SK-N-DZ (cell line): ENCODE data around the gene CEP112.
A peak's percentile ranks its signal among the peaks of the same experiment; 100 is the strongest.
"Not testable (repeated sequence)": the region's sequence is repeated elsewhere in the genome, so short reads cannot be mapped to it uniquely, and the experiment has no call there.

Source experiments
- DNase-seq: peaks from one replicate; pipeline ENCODE4 v3.0.0-alpha.2; 2015; ENCODE audit warnings: low spot score

CEP112 gene

DNA sequence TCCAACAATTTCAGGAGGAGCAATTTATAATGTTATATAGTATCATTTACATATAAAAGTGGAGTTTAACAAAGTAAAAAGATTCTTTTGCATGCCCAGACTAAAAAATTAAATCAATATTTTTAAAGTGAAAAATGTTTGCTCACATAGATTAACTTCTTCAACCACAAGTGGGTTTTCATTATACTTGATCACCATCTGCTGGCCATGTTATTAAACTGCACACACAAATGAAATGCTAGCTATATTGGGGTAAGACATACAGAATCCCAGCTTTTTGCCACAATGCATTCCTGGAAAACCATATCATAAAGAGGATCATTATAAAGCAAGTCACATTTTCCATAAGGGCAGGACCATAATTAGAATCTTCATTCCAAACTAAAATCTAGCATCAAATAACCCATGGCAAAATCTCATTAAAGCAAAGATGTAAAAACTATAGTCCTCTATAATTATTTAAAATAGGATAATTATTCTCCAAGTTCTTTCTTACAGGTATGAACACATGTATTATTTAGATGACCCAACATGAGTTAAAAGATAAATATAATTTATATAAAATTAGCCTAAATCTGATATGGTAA is 26.3 kb downstream of the CEP112 start:
- DNase-seq: peak; percentile 64

DNA sequence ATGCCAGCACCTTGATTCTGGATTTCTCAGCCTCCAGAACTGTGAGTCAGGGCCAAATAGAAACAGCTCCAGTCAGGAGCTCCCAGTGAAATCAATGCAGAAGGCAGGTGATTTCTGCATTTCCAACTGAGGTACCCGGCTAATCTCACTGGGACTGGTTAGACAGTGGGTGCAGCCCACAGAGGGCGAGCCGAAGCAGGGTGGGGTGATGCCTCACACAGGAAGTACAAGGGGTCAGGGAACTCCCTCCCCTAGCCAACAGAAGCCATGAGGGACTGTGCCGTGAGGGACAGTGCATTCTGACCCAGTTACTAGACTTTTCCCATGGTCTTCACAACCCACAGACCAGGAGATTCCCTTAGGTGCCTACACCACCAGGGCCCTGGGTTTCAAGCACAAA is 36.9 kb downstream of the CEP112 start:
- DNase-seq: not testable (repeated sequence)

DNA sequence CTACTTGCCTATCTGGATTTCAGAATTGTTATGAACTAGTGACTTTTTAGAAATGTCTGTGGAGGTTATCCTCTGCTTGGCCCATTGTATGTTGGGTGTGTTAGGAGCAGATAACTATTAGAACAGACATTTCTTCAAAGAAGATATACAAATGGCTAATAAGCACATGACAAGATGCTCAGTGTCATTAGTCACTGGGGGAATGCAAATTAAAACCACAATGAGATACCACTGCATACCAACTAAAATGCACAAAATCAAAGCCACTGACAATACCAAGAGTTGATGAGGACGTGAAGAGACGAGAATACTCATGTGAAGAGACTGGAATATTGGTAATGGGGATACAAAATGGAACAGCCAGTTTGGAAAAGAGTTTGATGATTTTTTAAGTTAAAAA is 39.2 kb downstream of the CEP112 start:
- no peak for DNase-seq

DNA sequence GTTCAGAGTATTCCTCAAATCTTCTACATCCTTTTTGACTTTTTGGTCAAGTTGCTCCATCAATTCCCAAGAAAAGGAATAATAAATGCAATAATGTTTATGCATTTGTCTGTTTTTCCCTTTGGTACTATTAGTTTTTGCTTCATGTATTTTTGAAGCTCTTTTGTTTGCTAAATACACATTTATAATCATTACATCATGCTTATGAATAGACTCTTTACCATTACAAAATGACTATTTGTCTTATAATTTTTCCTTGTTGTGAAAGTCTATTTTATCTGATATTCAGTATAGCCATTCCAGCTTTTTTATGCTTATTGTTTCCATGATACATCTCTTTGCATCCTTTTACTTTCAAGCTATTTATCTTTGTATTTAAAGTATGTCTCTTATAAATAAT is 41.2 kb downstream of the CEP112 start:
- DNase-seq: no peak

DNA sequence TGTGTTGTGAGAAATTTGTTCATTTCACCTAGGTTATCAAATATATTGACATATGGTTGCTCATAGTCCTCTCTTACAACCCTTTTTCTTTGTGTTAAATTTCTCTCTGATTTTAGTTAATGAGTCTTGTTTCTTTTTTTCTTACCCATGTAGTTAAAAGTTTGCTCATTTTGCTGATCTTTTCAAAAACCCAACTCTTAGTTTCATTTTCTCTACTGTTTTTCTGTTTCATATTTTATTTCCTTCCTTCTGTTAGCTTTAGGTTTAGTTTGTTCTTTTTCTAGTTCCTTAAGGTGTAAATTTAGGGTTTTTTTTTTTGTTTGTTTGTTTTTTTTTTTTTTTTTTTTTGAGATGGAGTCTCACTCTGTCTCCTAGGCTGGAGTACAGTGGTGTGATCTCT is 42.4 kb downstream of the CEP112 start:
- DNase-seq: no peak

DNA sequence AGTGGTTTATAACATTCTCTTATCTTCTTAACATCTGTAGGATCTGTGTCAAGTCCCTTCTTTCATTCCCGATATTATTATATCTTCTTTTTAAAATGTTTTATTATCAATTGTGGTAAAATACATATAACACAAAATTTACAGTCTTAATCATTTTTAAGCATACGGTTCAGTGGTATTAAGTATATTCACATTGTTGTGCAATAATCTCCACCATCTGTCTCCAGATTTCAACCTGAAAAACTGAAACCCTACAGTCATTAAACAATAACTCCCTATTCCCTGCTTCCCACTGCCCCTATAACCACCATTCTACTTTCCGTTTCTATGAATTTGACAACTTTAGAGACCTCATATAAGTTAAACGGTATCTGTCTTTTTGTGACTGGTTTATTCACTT is 45.5 kb downstream of the CEP112 start:
- DNase-seq: no peak

DNA sequence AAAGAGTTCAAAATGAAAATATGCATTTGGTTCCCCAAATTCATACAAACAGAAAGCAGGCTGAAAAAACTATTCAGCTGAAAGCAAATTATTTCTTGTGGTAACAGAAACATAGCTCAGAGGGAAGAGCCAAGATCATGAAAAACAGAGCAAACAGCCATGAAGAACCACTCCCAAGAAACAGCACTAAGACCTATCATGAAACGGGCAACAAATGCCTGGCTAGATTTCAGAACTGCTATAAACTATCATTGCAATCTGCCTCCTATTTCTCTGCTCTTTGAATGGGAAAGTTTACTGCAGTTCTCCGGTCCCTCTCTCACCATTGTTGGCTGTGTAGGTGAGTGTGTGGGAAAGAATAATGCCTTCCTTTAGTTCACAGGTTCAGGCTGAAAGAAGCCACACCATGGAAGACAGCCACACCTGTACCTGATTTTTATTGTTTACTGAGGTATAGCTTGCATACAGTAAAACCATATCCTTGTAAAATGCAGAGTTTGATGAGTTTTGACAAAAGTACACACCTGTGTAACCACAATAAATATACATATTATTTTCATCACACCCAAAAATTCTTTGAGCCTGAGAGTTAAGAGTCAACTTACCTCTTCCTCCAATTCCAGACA is 48.2 kb downstream of the CEP112 start:
- DNase-seq: no peak

GRCh38 chr17:66142428-66142827 is 49.5 kb downstream of the CEP112 start:
- DNase-seq: no peak

- peak; percentile 10 for DNase-seq
These were observed 53.8 kb downstream of the CEP112 start for GRCh38 chr17:66138120-66138519.

DNA sequence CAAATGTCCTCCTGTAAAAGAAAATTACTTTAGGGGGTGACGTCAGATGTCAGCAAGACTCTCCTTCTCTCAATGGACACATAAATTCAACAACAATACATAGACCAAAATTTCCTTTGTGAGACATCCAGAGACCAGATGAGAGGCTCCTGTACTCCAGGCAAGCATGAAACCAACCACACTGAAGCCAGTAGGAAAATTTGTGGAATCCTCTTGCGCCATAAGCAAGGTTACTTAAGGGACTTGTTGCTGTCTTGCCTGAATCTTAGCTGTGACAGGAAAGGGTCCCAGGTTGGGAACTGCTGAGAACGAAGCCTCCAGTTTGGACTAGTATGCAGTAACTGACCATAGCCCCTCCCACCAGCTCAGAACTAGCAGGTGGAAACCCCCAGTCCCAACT is 56.0 kb downstream of the CEP112 start:
- no peak for DNase-seq

DNA sequence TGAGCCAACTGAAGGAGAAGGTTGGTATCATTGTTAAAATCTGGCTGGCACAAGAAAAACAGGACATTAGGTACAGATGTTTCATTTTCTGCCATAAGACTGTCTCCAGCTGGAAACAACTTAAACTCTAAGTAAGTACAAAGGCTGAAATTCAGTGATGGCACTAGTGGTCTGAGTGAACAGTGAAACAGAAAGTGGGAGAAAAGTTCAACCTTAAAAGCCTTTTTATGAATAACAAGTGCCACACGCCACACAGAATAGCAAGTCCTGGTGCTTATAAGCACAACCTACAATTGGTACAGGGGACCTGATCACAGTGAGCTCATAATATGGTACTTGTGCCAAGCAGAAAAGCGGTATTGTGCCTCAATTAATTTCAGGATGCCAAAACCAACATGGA is 56.7 kb downstream of the CEP112 start:
- DNase-seq: no peak

- no peak for DNase-seq
These were observed 62.2 kb downstream of the CEP112 start for GRCh38 chr17:66129759-66130158.

GRCh38 chr17:66126231-66126630 is 65.7 kb downstream of the CEP112 start:
- no peak for DNase-seq

GRCh38 chr17:66123163-66123562 is 68.8 kb downstream of the CEP112 start:
- DNase-seq: no peak

- DNase-seq: no peak
These were observed 76.7 kb downstream of the CEP112 start for GRCh38 chr17:66115246-66115645.

DNA sequence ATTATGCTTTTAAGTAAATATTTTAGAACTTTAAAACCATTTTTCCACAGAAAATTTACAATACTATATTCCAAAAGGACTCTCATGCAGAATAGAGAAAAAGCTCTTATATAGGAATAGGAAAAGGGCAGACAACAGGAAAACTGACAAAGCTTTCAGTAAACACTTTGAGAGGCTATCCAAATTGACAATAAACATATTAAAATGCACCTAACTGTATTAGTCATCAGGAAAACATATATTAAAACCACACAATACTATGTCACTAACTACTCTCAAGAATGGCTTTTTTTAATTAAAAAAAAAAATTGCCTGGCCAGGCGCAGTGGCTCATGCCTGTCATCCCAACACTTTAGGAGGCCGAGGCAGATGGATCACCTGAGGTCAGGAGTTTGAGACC is 77.3 kb downstream of the CEP112 start:
- DNase-seq: no peak

- DNase-seq: no peak
These were observed 84.2 kb downstream of the CEP112 start for GRCh38 chr17:66107731-66108130.

- DNase-seq: no peak
These were observed 93.9 kb downstream of the CEP112 start for GRCh38 chr17:66098040-66098439.

DNA sequence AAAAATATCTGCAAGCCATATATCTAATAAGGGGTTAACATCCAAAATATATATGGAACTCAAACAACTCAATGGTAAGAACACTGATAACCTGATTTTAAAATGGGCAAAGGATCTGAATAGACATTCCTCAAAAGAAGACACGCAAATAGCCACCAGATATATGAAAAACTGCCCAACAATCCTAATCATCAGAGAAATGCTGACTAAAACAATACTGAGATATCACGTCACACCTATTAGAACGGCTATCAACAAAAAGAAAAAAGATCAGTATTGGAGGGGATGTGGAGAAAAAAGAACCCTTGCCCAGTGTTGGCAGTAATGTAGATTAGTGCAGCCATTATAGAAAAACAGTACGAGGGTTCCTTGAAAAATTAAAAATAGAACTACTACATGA is 97.2 kb downstream of the CEP112 start:
- no peak for DNase-seq

DNA sequence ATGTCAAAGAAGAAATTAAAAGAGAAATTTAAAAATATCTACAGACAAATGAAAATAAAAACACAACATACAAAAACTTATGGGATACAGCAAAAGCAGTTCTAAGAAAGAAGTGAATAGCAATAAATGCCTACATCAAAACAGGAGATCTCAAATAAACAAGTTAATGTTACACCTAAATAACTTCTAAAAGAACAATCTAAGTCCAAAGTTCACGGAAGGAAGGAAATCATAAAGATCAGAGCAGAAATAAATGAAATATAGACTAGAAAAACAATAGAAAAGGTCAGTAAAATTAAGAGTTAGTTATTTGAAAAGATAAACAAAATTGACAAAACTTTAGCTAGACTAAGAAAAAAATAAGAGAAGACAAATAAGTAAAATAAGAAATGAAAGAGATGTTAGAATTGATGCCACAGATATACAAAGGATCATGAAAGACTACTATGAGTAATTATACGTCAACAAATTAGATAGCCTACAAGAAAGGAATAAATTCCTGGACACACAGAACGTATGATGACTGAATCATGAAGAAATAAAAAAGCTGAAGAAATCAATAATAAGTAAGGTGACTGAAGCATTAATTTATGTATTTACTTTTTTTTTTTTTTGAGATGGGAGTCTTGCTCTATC is 100.4 kb downstream of the CEP112 start:
- DNase-seq: no peak

- DNase-seq: no peak
These were observed 102.2 kb downstream of the CEP112 start for GRCh38 chr17:66089764-66090163.

GRCh38 chr17:66088173-66088572 is 103.8 kb downstream of the CEP112 start:
- DNase-seq: no peak

DNA sequence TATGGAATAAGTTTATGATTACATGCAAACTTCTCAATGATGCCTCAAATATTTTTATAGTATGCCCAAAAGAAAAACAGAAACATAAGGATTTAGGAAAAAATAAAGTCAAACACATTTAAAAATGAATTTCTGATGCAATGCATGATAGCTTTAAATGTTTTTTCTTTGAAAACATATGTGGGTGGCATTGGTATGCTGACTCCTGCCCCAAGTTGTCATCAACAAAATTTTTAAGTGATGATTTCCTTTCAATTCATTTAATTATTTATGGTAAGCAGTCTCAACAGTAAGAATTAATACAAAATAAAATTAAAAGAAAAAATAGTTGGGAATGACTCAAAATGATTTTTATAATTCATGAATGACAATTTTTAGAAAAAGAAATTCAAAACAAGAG is 104.9 kb downstream of the CEP112 start:
- no peak for DNase-seq
